ENCODE measurements around the gene HIVEP2. TPM values are rescaled to one million over a fixed set of nuclear protein-coding genes. Genes with fewer than 3 reads are reported as not detected.

HIVEP2 gene
- total RNA-seq, 1 donor from 2014 or later = 24.3 TPM

DNA sequence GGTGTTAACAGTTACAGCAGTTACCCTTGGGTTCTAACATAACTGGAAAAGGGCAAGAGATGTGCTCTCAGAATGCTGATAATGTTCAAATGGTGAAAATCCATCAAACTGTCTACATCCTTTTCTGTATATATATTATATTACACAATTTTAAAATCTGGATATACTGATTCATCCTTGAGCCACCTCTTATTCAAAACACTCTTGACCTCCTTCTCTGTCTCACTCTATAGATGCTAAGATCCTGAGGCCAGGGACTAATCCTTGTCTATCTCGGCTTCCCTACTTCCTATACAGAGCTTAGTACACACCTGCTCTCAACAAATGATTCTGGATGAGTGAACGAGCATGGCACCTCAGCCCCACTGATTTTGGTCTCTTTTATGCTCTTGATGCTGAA lies 47.3 kb downstream of the HIVEP2 start:
- Mint-ChIP-seq H3K36me3 (ENCODE audit: low read depth) (peaks cover 28% of the 10 kb centered on the region), H3K27me3 (ENCODE audit: low read depth) (no peaks in the 10 kb centered on the region), H3K9me3 (no peaks in the 10 kb centered on the region), H3K4me3 (ENCODE audit: low read depth) (no peak overlapping the region), H3K4me1 (ENCODE audit: low read depth) (peaks cover 24% of the 10 kb centered on the region), H3K27ac (no peak overlapping the region)
- DNase-seq (ENCODE audit: low spot score) = no peak
- intact Hi-C loops (cut with micrococcal nuclease) = no loop called here

DNA sequence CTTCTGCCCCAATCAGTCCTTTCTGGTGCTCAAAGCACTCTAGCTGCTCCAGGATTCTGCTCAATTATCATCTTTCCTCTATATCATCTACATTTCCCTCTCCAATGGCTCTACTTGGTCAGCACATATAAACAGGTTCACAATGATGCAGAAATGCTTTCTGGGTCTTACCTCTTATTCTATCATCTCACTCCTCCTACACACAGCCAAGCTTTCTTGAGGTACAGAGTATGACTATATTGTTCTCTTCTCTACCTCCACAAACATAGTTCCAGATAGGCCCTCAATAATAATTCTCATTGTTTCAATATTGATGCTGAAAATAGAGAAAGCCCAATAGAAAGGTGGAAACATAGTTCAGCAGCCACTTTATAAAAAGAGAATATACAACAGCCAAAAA lies 48.2 kb downstream of the HIVEP2 start:
- Mint-ChIP-seq H3K27me3 (ENCODE audit: low read depth) (no peaks in the 10 kb centered on the region), H3K4me3 (ENCODE audit: low read depth) (no peak overlapping the region), H3K9me3 (no peaks in the 10 kb centered on the region), H3K36me3 (ENCODE audit: low read depth) (peaks cover 27% of the 10 kb centered on the region), H3K27ac (no peak overlapping the region), H3K4me1 (ENCODE audit: low read depth) (peaks cover 20% of the 10 kb centered on the region)
- no peak for DNase-seq (ENCODE audit: low spot score)
- intact Hi-C loops (cut with micrococcal nuclease) = no loop called here

DNA sequence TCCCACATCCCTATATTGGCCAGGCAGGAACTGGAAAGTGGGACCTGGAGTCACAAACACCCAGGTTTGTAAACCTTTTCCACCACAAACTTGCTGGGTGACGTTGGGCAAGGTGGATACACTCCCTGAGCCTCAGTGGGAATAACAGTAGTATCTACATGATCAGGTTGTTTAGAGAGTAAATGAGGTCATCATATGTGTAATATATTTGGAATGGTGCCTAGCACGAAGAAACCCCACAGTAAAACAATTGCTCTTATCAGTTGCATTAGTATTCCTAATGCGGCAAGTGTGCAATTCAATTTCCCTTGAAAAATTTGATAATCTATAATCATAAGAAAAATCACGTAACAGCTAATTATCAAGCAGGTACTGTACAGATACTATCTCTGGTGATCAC lies 51.9 kb downstream of the HIVEP2 start:
- no peak overlapping the region for H3K4me3 Mint-ChIP-seq (ENCODE audit: low read depth)
- H3K4me1 Mint-ChIP-seq (ENCODE audit: low read depth) = peaks cover 21% of the 10 kb centered on the region
- peaks cover 6% of the 10 kb centered on the region for H3K9me3 Mint-ChIP-seq
- intact Hi-C loops (cut with micrococcal nuclease) = no loop called here
- H3K27ac Mint-ChIP-seq = no peak overlapping the region
- H3K27me3 Mint-ChIP-seq (ENCODE audit: low read depth) = no peaks in the 10 kb centered on the region
- DNase-seq (ENCODE audit: low spot score) = no peak
- peaks cover 31% of the 10 kb centered on the region for H3K36me3 Mint-ChIP-seq (ENCODE audit: low read depth)

DNA sequence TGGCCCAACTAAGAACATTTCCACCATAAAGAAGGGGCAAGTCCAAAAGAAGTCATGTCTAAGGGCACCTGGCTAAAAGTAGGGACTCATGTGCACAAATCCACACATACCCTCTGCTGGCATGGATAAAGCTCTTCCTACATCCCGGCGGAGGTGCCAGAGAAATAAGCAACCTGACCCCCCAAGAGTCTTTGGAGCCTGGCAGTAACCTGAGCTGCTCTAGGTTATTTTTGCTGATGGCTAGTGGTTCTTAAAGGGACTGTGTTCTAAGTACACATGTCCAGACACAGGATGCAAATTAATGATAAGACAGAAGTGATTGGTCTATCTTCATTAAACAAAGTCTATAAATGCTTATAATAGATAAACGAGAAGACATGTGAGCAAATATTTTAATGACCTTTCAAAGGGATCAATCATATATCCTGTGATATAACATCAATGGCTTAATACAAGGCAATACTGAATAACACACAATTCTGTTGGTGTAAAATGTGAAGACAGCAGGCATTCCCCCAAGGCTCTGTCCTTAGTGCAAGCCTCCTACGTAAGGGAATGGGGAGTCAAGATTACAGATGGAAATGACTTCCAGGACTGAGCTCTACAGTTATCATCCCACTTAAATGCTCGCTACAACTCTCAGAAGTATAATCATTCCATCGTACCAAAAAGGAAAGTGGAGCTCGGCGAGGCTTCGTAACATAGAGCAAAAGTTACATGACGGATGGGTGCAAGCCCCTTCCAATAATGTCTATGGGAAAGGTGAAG lies 52.5 kb downstream of the HIVEP2 start:
- no peaks in the 10 kb centered on the region for H3K27me3 Mint-ChIP-seq (ENCODE audit: low read depth)
- intact Hi-C loops (cut with micrococcal nuclease) = no loop called here
- DNase-seq (ENCODE audit: low spot score) = no peak
- H3K4me1 Mint-ChIP-seq (ENCODE audit: low read depth) = peaks cover 26% of the 10 kb centered on the region
- H3K9me3 Mint-ChIP-seq = peaks cover 6% of the 10 kb centered on the region
- no peak overlapping the region for H3K27ac Mint-ChIP-seq
- H3K36me3 Mint-ChIP-seq (ENCODE audit: low read depth) = peaks cover 37% of the 10 kb centered on the region
- no peak overlapping the region for H3K4me3 Mint-ChIP-seq (ENCODE audit: low read depth)

DNA sequence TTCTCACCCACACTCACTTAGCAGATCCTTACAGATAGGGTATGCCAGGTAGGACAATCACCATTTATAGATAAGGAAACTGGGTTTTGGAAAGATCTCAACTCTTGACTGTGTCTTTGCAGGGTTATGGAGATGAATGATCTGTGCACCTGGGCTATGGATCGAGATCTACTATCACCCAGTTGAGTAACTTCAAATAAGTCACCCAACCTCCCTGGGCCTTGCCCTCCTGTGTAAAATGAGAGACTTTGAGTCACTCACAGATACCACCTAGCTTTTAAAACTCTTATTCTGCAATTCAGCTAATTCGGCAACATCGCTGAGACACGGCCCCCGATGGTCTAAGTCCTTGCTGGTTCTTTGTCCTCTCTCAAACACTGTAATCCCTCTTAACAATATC lies 53.5 kb downstream of the HIVEP2 start:
- intact Hi-C loops (cut with micrococcal nuclease) = no loop called here
- Mint-ChIP-seq H3K4me1 (ENCODE audit: low read depth) (peaks cover 36% of the 10 kb centered on the region), H3K36me3 (ENCODE audit: low read depth) (peaks cover 40% of the 10 kb centered on the region), H3K9me3 (peaks cover 6% of the 10 kb centered on the region), H3K4me3 (ENCODE audit: low read depth) (no peak overlapping the region), H3K27me3 (ENCODE audit: low read depth) (no peaks in the 10 kb centered on the region), H3K27ac (no peak overlapping the region)
- DNase-seq (ENCODE audit: low spot score) = no peak

DNA sequence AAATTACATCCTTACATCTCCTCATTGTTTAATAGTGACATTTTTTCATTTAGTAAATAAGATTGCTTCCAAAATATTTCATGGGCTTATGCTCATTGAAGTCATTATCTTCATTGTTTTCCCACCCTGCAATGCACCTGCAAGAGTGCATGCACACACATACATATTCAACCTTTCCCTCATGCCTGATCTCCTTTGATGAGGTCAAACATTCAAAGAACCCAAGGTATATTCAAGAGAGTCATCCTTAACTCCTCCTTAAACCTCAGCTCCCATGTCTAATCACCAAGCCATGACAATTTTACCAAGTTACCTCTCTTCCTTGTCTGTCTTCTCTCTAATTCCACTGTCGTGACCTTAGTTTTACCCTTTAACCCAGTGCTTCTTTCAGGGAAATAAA lies 56.5 kb downstream of the HIVEP2 start:
- intact Hi-C loops (cut with micrococcal nuclease) = loop anchor here (10.0 kb wide), 1 partner anchor 194 kb away; no protein-coding TSS in a partner anchor
- H3K27ac Mint-ChIP-seq = peak overlapping the region; percentile 34
- H3K36me3 Mint-ChIP-seq (ENCODE audit: low read depth) = peaks cover 26% of the 10 kb centered on the region
- DNase-seq (ENCODE audit: low spot score) = no peak
- peaks cover 57% of the 10 kb centered on the region for H3K4me1 Mint-ChIP-seq (ENCODE audit: low read depth)
- H3K4me3 Mint-ChIP-seq (ENCODE audit: low read depth) = no peak overlapping the region
- H3K27me3 Mint-ChIP-seq (ENCODE audit: low read depth) = no peaks in the 10 kb centered on the region
- peaks cover 6% of the 10 kb centered on the region for H3K9me3 Mint-ChIP-seq

DNA sequence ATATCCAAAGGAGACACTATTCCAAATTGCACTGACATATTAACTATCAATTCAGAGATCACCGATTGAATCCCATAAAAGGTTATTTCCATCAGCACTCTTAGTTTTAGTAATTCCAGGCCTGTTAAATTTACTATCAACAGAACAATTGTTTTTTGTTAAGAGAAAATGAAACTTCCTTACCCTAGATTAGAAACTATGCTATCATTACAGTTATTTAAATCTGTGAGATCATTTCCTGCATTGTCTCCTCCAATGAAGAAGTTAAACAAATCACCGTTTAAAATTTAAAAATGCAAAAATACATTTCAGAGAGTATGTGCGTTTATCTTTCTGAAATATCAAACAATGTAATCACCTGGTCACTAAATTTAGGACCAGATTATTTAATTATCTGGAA lies 57.5 kb downstream of the HIVEP2 start:
- no peak overlapping the region for H3K4me3 Mint-ChIP-seq (ENCODE audit: low read depth)
- H3K27me3 Mint-ChIP-seq (ENCODE audit: low read depth) = no peaks in the 10 kb centered on the region
- intact Hi-C loops (cut with micrococcal nuclease) = loop anchor here (10.0 kb wide), 1 partner anchor 193 kb away; no protein-coding TSS in a partner anchor
- H3K27ac Mint-ChIP-seq = peak overlapping the region; percentile 78
- H3K4me1 Mint-ChIP-seq (ENCODE audit: low read depth) = peaks cover 65% of the 10 kb centered on the region
- H3K36me3 Mint-ChIP-seq (ENCODE audit: low read depth) = peaks cover 30% of the 10 kb centered on the region
- peaks cover 6% of the 10 kb centered on the region for H3K9me3 Mint-ChIP-seq
- no peak for DNase-seq (ENCODE audit: low spot score)

DNA sequence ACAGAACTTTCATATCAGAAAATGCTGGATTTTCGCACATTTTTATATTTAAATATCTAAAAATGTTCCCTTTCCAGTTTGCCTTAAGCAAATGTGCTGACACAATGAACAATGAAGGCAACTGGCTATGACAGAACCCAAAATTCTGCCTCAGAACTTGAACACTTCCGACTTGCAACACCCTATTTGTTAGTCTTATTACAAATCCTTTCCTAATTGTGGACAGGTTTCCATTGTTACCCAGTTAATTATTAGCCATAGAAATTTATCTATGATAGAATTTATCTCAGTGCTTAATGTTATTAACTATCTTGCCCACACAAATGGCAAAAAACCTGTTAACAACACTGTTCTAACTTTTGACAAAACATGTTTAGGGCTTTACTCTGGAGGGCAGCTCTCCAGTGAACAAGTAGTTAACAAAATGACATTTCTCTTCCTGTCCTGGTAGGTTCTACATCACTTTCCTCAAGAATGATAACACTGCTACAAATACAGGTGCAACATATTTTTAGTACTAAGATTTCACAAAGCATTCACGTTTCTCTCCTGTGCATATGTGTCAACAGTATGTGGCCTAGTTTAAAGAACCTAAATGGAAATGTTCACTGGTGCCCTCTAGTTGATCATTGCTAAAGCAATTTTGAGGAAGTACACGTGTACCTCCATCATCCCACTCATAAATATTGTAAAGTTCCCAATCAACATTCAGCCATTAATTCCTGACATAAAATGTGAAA lies 58.4 kb downstream of the HIVEP2 start:
- no peaks in the 10 kb centered on the region for H3K27me3 Mint-ChIP-seq (ENCODE audit: low read depth)
- peaks cover 6% of the 10 kb centered on the region for H3K9me3 Mint-ChIP-seq
- intact Hi-C loops (cut with micrococcal nuclease) = loop anchor here (1.0 to 10.0 kb wide), 2 partner anchors 84 to 192 kb away; no protein-coding TSS in a partner anchor
- H3K4me3 Mint-ChIP-seq (ENCODE audit: low read depth) = peak overlapping the region; percentile 13
- peak overlapping the region; percentile 69 for H3K27ac Mint-ChIP-seq
- H3K4me1 Mint-ChIP-seq (ENCODE audit: low read depth) = peaks cover 64% of the 10 kb centered on the region
- no peak for DNase-seq (ENCODE audit: low spot score)
- H3K36me3 Mint-ChIP-seq (ENCODE audit: low read depth) = peaks cover 34% of the 10 kb centered on the region

DNA sequence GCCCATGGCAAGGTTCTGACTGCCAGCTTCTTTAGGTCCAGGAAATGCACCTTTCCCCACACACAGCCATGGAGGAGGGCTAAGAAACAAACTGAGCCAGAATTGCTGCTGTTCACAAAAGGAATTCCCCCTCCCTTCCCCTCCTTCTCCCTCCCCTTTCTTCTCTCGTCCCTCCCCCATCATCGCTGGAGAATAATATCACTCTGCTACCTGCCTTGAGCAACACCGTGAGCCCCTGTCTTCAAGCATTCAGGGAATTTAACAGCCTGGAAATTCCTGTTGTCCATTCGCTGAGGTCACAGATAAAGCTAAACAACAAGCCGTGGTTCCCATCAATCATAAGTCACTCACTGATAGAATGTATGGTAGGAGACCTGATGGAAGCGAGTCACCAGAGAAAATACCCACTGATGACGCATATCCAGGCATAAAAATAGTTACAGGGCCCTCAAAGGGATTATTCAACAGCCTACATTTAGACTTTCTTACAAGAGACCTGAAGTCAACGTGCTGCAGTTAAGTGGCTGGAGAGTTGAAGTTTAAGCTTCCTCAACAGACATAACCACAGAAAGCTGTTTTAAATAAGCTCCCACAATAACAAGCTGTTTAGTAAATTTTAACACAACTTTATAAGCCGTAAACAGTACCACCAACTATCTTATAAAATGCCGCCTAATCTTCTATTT lies 59.7 kb downstream of the HIVEP2 start:
- H3K9me3 Mint-ChIP-seq = peaks cover 6% of the 10 kb centered on the region
- H3K27me3 Mint-ChIP-seq (ENCODE audit: low read depth) = no peaks in the 10 kb centered on the region
- peak overlapping the region; percentile 92 for H3K4me3 Mint-ChIP-seq (ENCODE audit: low read depth)
- H3K4me1 Mint-ChIP-seq (ENCODE audit: low read depth) = peaks cover 65% of the 10 kb centered on the region
- peaks cover 39% of the 10 kb centered on the region for H3K36me3 Mint-ChIP-seq (ENCODE audit: low read depth)
- H3K27ac Mint-ChIP-seq = peak overlapping the region; percentile 99
- intact Hi-C loops (cut with micrococcal nuclease) = loop anchor here (1.0 to 10.0 kb wide), 9 partner anchors 13 to 191 kb away; no protein-coding TSS in a partner anchor
- DNase-seq (ENCODE audit: low spot score) = peak; percentile 26

DNA sequence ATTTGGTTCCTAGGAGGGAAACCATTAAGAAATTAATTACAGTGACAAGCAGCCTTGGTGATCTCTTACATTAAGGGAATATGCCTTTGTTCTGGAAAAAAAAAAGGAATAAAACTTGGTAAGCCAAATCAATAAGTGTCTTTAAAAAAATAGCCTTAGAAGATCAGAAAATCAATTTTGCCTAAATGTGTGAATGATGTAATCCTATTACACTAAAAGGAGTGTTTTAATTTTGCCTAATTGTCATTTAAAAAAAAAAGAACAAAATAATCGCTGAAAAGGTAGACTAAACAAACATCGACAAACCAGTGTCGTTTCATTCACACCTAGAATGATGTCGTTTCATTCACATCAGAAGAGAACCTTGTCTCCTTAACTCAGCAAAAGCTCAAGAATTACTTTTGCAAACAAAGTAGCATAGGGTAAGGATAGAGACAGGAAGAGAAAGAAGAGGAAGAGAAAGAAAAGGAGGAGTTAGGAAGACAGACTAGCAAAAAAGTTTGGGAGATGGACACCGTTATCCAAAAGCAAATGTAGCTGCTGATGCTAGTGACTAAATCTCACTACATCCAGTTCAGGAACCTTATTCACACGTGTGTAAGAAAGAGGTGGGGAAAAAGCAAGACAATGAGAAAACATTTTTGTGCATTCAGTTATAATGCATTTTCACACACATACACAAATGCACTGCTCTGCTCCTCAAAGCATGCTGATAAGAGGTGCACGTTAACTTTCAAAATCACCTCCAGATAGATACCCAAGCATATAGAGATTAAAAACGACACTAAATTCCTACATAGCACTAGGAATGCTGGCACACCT lies 60.6 kb downstream of the HIVEP2 start:
- Mint-ChIP-seq H3K4me1 (ENCODE audit: low read depth) (peaks cover 69% of the 10 kb centered on the region), H3K27ac (peak overlapping the region; percentile 99), H3K9me3 (peaks cover 6% of the 10 kb centered on the region), H3K4me3 (ENCODE audit: low read depth) (peak overlapping the region; percentile 92), H3K36me3 (ENCODE audit: low read depth) (peaks cover 45% of the 10 kb centered on the region), H3K27me3 (ENCODE audit: low read depth) (no peaks in the 10 kb centered on the region)
- intact Hi-C loops (cut with micrococcal nuclease) = loop anchor here (1.0 to 10.0 kb wide), 9 partner anchors 12 to 190 kb away; no protein-coding TSS in a partner anchor
- no peak for DNase-seq (ENCODE audit: low spot score)

DNA sequence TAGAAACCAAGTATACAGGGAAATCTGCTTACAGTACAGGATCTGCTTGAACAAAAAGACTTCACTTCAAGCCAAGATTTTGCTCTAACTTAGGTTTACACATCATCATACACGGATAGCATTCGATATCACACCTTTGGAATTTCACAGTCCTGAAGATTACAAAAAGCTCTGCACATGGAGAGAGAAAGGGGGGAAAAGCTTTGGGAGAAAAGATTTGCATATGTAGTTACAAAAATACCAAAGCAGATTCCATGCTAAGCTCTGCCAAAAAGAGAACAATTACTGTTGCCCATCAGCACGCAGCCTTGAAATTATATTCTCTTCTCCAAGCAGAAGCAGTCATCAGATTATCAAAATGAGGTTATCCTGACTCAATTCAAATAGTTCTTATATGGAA lies 62.0 kb downstream of the HIVEP2 start:
- Mint-ChIP-seq H3K4me3 (ENCODE audit: low read depth) (no peak overlapping the region), H3K9me3 (peaks cover under 1% of the 10 kb centered on the region), H3K36me3 (ENCODE audit: low read depth) (peaks cover 46% of the 10 kb centered on the region), H3K27me3 (ENCODE audit: low read depth) (no peaks in the 10 kb centered on the region), H3K27ac (no peak overlapping the region), H3K4me1 (ENCODE audit: low read depth) (peaks cover 64% of the 10 kb centered on the region)
- intact Hi-C loops (cut with micrococcal nuclease) = loop anchor here (10.0 kb wide), 1 partner anchor 188 kb away; no protein-coding TSS in a partner anchor
- no peak for DNase-seq (ENCODE audit: low spot score)

DNA sequence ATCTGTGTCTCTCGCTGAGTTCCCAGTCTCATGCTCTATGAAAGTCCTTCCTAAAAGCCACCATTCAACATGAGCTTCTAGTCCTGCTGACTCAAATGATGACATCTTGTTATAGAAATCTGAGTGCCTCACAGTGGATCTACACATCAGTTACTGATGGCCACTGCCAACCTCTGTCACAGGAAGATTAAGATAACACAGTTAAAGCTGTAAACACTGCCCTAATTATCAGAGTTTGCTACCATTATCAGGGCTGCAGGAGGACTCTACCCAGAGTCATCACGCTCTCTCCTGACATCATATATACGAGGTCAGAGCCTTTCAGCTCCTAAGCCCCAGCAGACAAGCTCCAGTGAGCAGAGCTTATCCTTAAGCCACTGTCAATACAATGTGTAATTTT lies 63.2 kb downstream of the HIVEP2 start:
- Mint-ChIP-seq H3K4me1 (ENCODE audit: low read depth) (peaks cover 52% of the 10 kb centered on the region), H3K9me3 (peaks cover 7% of the 10 kb centered on the region), H3K27ac (no peak overlapping the region), H3K27me3 (ENCODE audit: low read depth) (no peaks in the 10 kb centered on the region), H3K36me3 (ENCODE audit: low read depth) (peaks cover 46% of the 10 kb centered on the region), H3K4me3 (ENCODE audit: low read depth) (no peak overlapping the region)
- intact Hi-C loops (cut with micrococcal nuclease) = loop anchor here (10.0 kb wide), 1 partner anchor 187 kb away; no protein-coding TSS in a partner anchor
- DNase-seq (ENCODE audit: low spot score) = no peak

Measured in activated T-helper 2 cell treated with anti-CD3 and anti-CD28 coated beads, Interferon-gamma antibody, Interleukin-2, Interleukin-4, amounts not matched to agents 10 μg/mL and 5 μg/mL and 100 μg/mL, durations not matched to agents 14 hours and 24 hours and 36 hours (primary cell).